ENCODE measurements around the gene IFT27.

Gene IFT27

GRCh38 chr22:36745301-36745995, 30.5 kb downstream of the IFT27 start:
- TF ChIP-seq CTCF (IDR thresholded peaks at IDR 0.05; ENCODE audit: control insufficient read depth, extremely low read depth, insufficient read depth): no peak
- DNase-seq (ENCODE audit: low read depth): no peak
- no peak overlapping the region for H3K4me3 ChIP-seq (ENCODE audit: low read depth, low read length)

- DNase-seq (ENCODE audit: low read depth): no peak
- no peak overlapping the region for H3K4me3 ChIP-seq (ENCODE audit: low read depth, low read length)
- TF ChIP-seq CTCF (IDR thresholded peaks at IDR 0.05; ENCODE audit: control insufficient read depth, extremely low read depth, insufficient read depth): no peak
Observed at GRCh38 chr22:36744791-36745190, 31.1 kb downstream of the IFT27 start.

- DNase-seq (ENCODE audit: low read depth): no peak
- TF ChIP-seq CTCF (IDR thresholded peaks at IDR 0.05; ENCODE audit: control insufficient read depth, extremely low read depth, insufficient read depth): no peak
- no peak overlapping the region for H3K4me3 ChIP-seq (ENCODE audit: low read depth, low read length)
Observed at GRCh38 chr22:36744413-36744765, 31.5 kb downstream of the IFT27 start.

- DNase-seq (ENCODE audit: low read depth): no peak
- no peak for TF ChIP-seq CTCF (IDR thresholded peaks at IDR 0.05; ENCODE audit: control insufficient read depth, extremely low read depth, insufficient read depth)
- H3K4me3 ChIP-seq (ENCODE audit: low read depth, low read length): no peak overlapping the region
Observed at GRCh38 chr22:36743591-36744412, 32.1 kb downstream of the IFT27 start.

GRCh38 chr22:36743011-36743410, 32.9 kb downstream of the IFT27 start:
- no peak for TF ChIP-seq CTCF (IDR thresholded peaks at IDR 0.05; ENCODE audit: control insufficient read depth, extremely low read depth, insufficient read depth)
- no peak for DNase-seq (ENCODE audit: low read depth)
- no peak overlapping the region for H3K4me3 ChIP-seq (ENCODE audit: low read depth, low read length)

GRCh38 chr22:36741968-36742367, 34.0 kb downstream of the IFT27 start:
- DNase-seq (ENCODE audit: low read depth): no peak
- no peak for TF ChIP-seq CTCF (IDR thresholded peaks at IDR 0.05; ENCODE audit: control insufficient read depth, extremely low read depth, insufficient read depth)
- no peak overlapping the region for H3K4me3 ChIP-seq (ENCODE audit: low read depth, low read length)

Measured in LNCaP clone FGC (cell line).